Measurements from ENCODE around the gene LRRC36. TPM values are rescaled to one million over a fixed set of nuclear protein-coding genes. Genes with fewer than 3 reads are reported as not detected.
A peak's percentile ranks its signal among the peaks of the same experiment; 100 is the strongest.

LRRC36 gene
- total RNA-seq, 3 donors from 2014 or later: 0.90 to 1.5 TPM; not detected in 1

DNA sequence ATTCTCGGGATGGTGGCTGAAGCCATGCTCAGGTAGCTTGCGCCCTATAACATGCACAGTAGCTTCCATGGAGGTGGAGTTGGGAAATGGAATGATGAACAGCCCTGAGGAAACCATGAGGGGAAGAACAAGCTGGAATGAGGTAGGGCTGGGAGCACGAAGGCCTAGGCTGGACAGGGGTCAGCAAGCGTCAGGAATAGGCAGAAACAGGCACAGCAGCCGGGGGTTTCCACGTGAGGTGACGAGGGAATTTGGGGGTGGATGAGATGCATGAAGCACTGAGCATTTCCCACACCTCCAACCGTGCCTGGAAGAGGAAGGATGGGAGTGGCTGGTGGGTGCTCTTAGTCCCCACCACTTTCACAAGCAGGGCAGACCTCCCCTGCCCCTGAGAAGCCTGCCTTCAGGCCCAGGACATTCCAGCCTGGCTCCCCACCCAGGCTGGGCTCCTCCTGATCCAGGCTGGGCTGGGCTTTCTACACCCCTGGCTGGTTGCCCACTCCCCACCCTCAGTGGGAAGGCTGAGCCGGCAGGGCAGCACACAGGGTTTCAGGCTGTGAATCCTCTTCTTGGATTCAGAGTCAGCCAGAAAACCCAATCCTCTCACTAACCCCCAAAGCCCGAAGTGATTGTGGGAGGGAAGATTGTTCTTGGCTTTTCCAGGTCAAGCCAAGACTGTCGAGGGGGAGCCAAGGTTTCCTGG lies 25.4 kb upstream of the LRRC36 start:
- no peaks in the 10 kb centered on the region for H3K4me1 ChIP-seq (ENCODE audit: low read depth)
- no peaks in the 10 kb centered on the region for H3K36me3 ChIP-seq (ENCODE audit: low read depth)
- H3K9me3 ChIP-seq: no peaks in the 10 kb centered on the region
- intact Hi-C loops (cut with DNase I, micrococcal nuclease): no loop called here
- TF ChIP-seq, protein P1, sequence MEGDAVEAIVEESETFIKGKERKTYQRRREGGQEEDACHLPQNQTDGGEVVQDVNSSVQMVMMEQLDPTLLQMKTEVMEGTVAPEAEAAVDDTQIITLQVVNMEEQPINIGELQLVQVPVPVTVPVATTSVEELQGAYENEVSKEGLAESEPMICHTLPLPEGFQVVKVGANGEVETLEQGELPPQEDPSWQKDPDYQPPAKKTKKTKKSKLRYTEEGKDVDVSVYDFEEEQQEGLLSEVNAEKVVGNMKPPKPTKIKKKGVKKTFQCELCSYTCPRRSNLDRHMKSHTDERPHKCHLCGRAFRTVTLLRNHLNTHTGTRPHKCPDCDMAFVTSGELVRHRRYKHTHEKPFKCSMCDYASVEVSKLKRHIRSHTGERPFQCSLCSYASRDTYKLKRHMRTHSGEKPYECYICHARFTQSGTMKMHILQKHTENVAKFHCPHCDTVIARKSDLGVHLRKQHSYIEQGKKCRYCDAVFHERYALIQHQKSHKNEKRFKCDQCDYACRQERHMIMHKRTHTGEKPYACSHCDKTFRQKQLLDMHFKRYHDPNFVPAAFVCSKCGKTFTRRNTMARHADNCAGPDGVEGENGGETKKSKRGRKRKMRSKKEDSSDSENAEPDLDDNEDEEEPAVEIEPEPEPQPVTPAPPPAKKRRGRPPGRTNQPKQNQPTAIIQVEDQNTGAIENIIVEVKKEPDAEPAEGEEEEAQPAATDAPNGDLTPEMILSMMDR (IDR thresholded peaks at IDR 0.05): no peak
- no peak overlapping the region for H3K4me3 ChIP-seq
- ATAC-seq: peak; percentile 30
- peak in 1 of 3 donors; percentile 33 for DNase-seq

DNA sequence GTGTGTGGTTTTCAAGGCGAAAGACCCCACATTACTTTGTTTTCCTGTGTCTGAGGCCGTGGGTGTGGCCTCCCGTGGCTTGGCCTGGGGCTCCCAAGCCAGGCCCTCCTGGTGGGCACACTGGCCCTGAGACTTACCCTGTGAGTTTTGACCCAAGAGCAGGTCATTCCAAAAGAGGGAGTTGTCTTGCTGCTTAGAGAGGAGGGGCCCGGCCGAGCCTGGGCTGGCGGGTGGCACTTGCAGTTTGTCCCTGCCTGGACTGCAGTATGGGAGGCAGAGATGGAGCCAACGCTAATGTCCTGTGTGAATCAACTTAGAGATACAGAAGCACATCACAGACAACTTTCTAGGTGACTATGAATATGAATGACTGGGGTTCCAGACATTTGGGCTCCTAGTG lies 24.5 kb upstream of the LRRC36 start:
- Histone ChIP-seq H3K36me3 (ENCODE audit: low read depth) (no peaks in the 10 kb centered on the region), H3K4me1 (ENCODE audit: low read depth) (no peaks in the 10 kb centered on the region), H3K9me3 (no peaks in the 10 kb centered on the region), H3K4me3 (no peak overlapping the region)
- DNase-seq: no peak
- intact Hi-C loops (cut with DNase I, micrococcal nuclease): no loop called here
- TF ChIP-seq, protein P1 (IDR thresholded peaks at IDR 0.05): no peak
- ATAC-seq: no peak

DNA sequence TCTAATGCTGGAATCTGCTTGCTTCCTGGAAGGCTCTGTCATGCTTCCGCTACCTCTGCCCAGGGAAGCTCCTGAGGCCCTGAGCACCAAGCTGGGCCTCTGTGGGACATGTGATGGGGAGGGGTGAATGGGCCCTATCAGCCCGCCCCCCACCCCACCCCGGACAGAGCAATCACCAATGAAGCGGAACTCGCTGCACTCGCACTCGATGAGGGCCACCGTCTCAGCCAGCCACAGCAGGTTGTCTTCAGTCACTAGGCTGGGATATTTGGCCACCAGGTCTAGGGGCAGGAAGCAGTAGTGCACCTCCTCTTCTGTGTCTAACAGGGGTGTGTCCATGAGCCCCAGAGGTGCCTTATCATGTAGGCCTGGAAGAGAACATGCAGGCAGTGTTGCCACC lies 23.6 kb upstream of the LRRC36 start:
- ATAC-seq: no peak

DNA sequence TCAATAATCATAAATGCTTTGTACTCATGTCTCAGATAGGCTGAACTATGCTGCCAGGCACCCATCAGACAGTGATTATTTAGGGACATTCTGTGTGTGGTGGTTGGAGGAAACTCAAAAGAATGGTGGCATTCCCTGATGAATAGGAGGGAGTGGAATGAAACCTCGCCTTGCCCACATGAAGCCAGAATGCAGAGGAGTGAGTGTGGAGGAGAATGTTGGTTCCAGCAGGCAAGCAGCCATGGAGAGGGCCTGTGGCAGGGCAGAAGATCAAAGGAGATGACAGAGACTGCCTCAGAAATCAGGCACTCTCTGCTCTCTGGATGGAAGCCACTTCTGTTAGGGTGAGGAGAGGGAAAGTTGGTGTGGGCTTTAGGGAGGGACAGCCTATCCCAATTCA lies 22.6 kb upstream of the LRRC36 start:
- Histone ChIP-seq H3K9me3 (no peaks in the 10 kb centered on the region), H3K4me3 (no peak overlapping the region), H3K4me1 (ENCODE audit: low read depth) (no peaks in the 10 kb centered on the region), H3K36me3 (ENCODE audit: low read depth) (no peaks in the 10 kb centered on the region)
- TF ChIP-seq, protein P1 (IDR thresholded peaks at IDR 0.05): no peak
- no peak for ATAC-seq
- intact Hi-C loops (cut with DNase I, micrococcal nuclease): no loop called here
- DNase-seq: no peak

More for the DNA sequence above, 23.6 kb upstream of the LRRC36 start:
- Histone ChIP-seq H3K36me3 (ENCODE audit: low read depth) (no peaks in the 10 kb centered on the region), H3K9me3 (no peaks in the 10 kb centered on the region), H3K4me1 (ENCODE audit: low read depth) (no peaks in the 10 kb centered on the region), H3K4me3 (no peak overlapping the region)
- TF ChIP-seq, protein P1 (IDR thresholded peaks at IDR 0.05): no peak
- DNase-seq: no peak
- intact Hi-C loops (cut with DNase I, micrococcal nuclease): no loop called here

DNA sequence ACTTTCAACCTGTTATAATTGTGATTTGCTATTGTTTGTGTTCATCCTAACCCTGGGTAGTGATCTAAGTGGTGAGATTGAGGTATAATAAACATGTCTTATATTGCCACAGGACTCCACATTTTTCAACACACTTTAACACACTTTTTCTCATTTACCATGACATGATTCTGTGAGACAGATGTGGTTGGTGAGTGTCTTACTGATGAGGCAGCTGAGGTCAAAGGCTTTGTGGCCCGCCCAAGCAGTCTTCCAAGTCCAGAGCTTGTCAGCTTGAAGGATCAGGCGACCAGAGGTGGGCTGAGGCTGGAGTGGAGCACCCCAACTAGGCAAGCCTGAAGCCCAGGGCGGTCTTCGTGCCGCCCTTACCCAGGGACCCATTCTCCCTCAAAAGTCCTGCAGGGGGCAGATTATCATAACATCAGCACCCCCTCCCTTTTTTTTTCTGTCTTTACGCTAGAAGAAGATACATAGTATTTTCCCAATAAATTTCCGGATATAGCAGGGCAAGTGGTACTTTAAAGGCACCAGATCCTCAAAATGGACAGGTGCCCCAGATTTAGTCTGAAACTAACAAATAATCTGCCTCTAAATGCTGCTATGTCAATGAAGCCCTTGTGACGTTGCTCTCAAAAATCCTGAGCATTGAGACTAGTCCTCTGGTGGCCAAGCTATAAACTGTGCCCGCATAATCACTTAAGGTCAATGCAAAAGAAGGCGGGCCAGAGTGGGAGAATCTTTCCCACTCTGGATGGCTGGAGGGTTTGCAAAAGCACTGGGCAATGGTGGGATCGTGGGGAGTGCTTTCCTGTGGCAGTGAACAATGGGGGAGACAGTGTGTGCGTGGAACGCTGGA lies 21.2 kb upstream of the LRRC36 start:
- ATAC-seq: no peak
- no peak overlapping the region for H3K4me3 ChIP-seq
- intact Hi-C loops (cut with DNase I, micrococcal nuclease): no loop called here
- no peaks in the 10 kb centered on the region for H3K9me3 ChIP-seq
- no peaks in the 10 kb centered on the region for H3K36me3 ChIP-seq (ENCODE audit: low read depth)
- DNase-seq: no peak
- TF ChIP-seq, protein P1 (IDR thresholded peaks at IDR 0.05): no peak
- H3K4me1 ChIP-seq (ENCODE audit: low read depth): no peaks in the 10 kb centered on the region
